Astrocyte of the hippocampus (primary cell): ENCODE results near the gene GPRASP2.
"Not testable (repeated sequence)": the region's sequence is repeated elsewhere in the genome, so short reads cannot be mapped to it uniquely, and the experiment has no call there.

Experiments
- DNase-seq: peaks from one replicate; pipeline ENCODE4 v3.0.0; 2011; ENCODE audit warnings: low read depth, low spot score

GPRASP2 gene

GRCh38 chrX:102712216-102712966, at the start of gene GPRASP2:
Gene GPRASP2, plus strand, starts transcription at chrX:102712448. Its CDS starts 2,422 bp downstream, at chrX:102714870.
- DNase-seq: peak; percentile 48

GRCh38 chrX:102663820-102664219, 48.4 kb upstream of the GPRASP2 start:
- not testable (repeated sequence) for DNase-seq

GRCh38 chrX:102667034-102667433, 45.2 kb upstream of the GPRASP2 start:
- not testable (repeated sequence) for DNase-seq

GRCh38 chrX:102669526-102669925, 42.7 kb upstream of the GPRASP2 start:
- DNase-seq: no peak

GRCh38 chrX:102672856-102673255, 39.4 kb upstream of the GPRASP2 start:
- DNase-seq: peak; percentile 63

- not testable (repeated sequence) for DNase-seq
Measured at GRCh38 chrX:102677479-102677878, 34.8 kb upstream of the GPRASP2 start.

- peak; percentile 53 for DNase-seq
Measured at GRCh38 chrX:102684772-102685520, 27.3 kb upstream of the GPRASP2 start.

GRCh38 chrX:102694749-102695148, 17.5 kb upstream of the GPRASP2 start:
- DNase-seq: no peak

GRCh38 chrX:102696306-102696705, 15.9 kb upstream of the GPRASP2 start:
- no peak for DNase-seq

GRCh38 chrX:102697494-102697893, 14.8 kb upstream of the GPRASP2 start:
- no peak for DNase-seq

GRCh38 chrX:102708900-102709299, 3.3 kb upstream of the GPRASP2 start:
- DNase-seq: no peak

- DNase-seq: peak; percentile 15
Measured at GRCh38 chrX:102711872-102712215, 404 bp upstream of the GPRASP2 start.

- peak; percentile 59 for DNase-seq
Measured at GRCh38 chrX:102712981-102713625, 855 bp downstream of the GPRASP2 start.

GRCh38 chrX:102714994-102715393, 2.7 kb downstream of the GPRASP2 start:
- DNase-seq: no peak

GRCh38 chrX:102715967-102716366, 3.7 kb downstream of the GPRASP2 start:
- DNase-seq: no peak

GRCh38 chrX:102720237-102721168, 8.3 kb downstream of the GPRASP2 start, which contains the start of gene GPRASP3:
Gene GPRASP3, plus strand, starts transcription at chrX:102720743. Its CDS starts 28,253 bp downstream, at chrX:102748996.
- peak; percentile 80 for DNase-seq

- not testable (repeated sequence) for DNase-seq
Measured at GRCh38 chrX:102721169-102721506, 8.9 kb downstream of the GPRASP2 start.

- peak; percentile 34 for DNase-seq
Measured at GRCh38 chrX:102723456-102723855, 11.2 kb downstream of the GPRASP2 start.

GRCh38 chrX:102727761-102728160, 15.5 kb downstream of the GPRASP2 start:
- DNase-seq: no peak

- no peak for DNase-seq
Measured at GRCh38 chrX:102728646-102729045, 16.4 kb downstream of the GPRASP2 start.

- peak; percentile 62 for DNase-seq
Measured at GRCh38 chrX:102739657-102740056, 27.4 kb downstream of the GPRASP2 start.
